Measurements from ENCODE around the gene TNFRSF13B.

TNFRSF13B gene

GRCh38 chr17:17001874-17002520 lies 30.1 kb upstream of the TNFRSF13B start:
- no peak overlapping the region for H4K91ac ChIP-seq (ENCODE audit: low read depth, low read length)
- no peaks in the 10 kb centered on the region for H3K79me2 ChIP-seq (ENCODE audit: control insufficient read depth, insufficient read depth, low read length, poor library complexity)
- peaks cover 4% of the 10 kb centered on the region in 2 experiments for H3K4me1 ChIP-seq (ENCODE audit: control insufficient read depth in 1 of 2, insufficient read depth in 2 of 2, low read length in 2 of 2)
- H3K79me1 ChIP-seq (ENCODE audit: low read length) = no peaks in the 10 kb centered on the region
- H3K18ac ChIP-seq (ENCODE audit: low read length) = no peak overlapping the region
- no peaks in the 10 kb centered on the region for H3K36me3 ChIP-seq (ENCODE audit: control insufficient read depth in 1 of 2, insufficient read depth in 2 of 2, low read length in 2 of 2)
- H4K12ac ChIP-seq (ENCODE audit: low read depth, low read length) = no peak overlapping the region
- no peak overlapping the region for H2BK12ac ChIP-seq (ENCODE audit: low read length)
- H3K4me2 ChIP-seq (ENCODE audit: low read length) = peak overlapping the region; percentile 16
- H2AK5ac ChIP-seq (ENCODE audit: low read length) = no peak overlapping the region
- no peak overlapping the region for H3K27ac ChIP-seq (ENCODE audit: low read depth, low read length)
- WGBS (ENCODE audit: extremely low coverage, insufficient coverage, insufficient read length) = no CpG with 5 or more reads among the region's 22 CpGs
- H2BK5ac ChIP-seq (ENCODE audit: low read depth, low read length, poor library complexity) = no peak overlapping the region
- no peak overlapping the region for H3K9ac ChIP-seq (ENCODE audit: low read length)
- peak overlapping the region; percentile 57 for H2AFZ ChIP-seq (ENCODE audit: insufficient read depth, low read length, poor library complexity)
- peak; percentile 56 to 79 for DNase-seq
- H2BK120ac ChIP-seq (ENCODE audit: insufficient read depth, low read length, poor library complexity) = no peak overlapping the region
- no peak overlapping the region for H3K4me3 ChIP-seq (ENCODE audit: low read depth, low read length)
- no peak overlapping the region for H3K23ac ChIP-seq (ENCODE audit: low read length)
- no peak overlapping the region for H3K14ac ChIP-seq (ENCODE audit: low read length)
- H3K9me3 ChIP-seq (ENCODE audit: insufficient read depth, low read depth, low read length) = peaks cover 2% of the 10 kb centered on the region
- no peak overlapping the region for H3K4ac ChIP-seq (ENCODE audit: low read depth, low read length)
- H4K8ac ChIP-seq (ENCODE audit: low read depth, low read length) = no peak overlapping the region
- H3K27me3 ChIP-seq (ENCODE audit: insufficient read depth, low read length) = no peaks in the 10 kb centered on the region

- Histone ChIP-seq H3K4me3 (ENCODE audit: low read depth, low read length) (no peak overlapping the region), H2BK12ac (ENCODE audit: low read length) (no peak overlapping the region), H4K8ac (ENCODE audit: low read depth, low read length) (no peak overlapping the region), H3K4me1 (ENCODE audit: control insufficient read depth in 1 of 2, insufficient read depth in 2 of 2, low read length in 2 of 2) (peaks cover 4% of the 10 kb centered on the region in 2 experiments), H3K4ac (ENCODE audit: low read depth, low read length) (no peak overlapping the region), H3K4me2 (ENCODE audit: low read length) (no peak overlapping the region), H3K27ac (ENCODE audit: low read depth, low read length) (no peak overlapping the region), H3K23ac (ENCODE audit: low read length) (no peak overlapping the region), H4K91ac (ENCODE audit: low read depth, low read length) (no peak overlapping the region), H3K9ac (ENCODE audit: low read length) (no peak overlapping the region), H2AFZ (ENCODE audit: insufficient read depth, low read length, poor library complexity) (no peak overlapping the region), H2BK5ac (ENCODE audit: low read depth, low read length, poor library complexity) (no peak overlapping the region), H2AK5ac (ENCODE audit: low read length) (no peak overlapping the region), H3K9me3 (ENCODE audit: insufficient read depth, low read depth, low read length) (peaks cover 2% of the 10 kb centered on the region), H3K79me1 (ENCODE audit: low read length) (no peaks in the 10 kb centered on the region), H3K18ac (ENCODE audit: low read length) (no peak overlapping the region), H3K27me3 (ENCODE audit: insufficient read depth, low read length) (no peaks in the 10 kb centered on the region), H3K14ac (ENCODE audit: low read length) (no peak overlapping the region), H4K12ac (ENCODE audit: low read depth, low read length) (no peak overlapping the region), H3K79me2 (ENCODE audit: control insufficient read depth, insufficient read depth, low read length, poor library complexity) (no peaks in the 10 kb centered on the region), H2BK120ac (ENCODE audit: insufficient read depth, low read length, poor library complexity) (no peak overlapping the region), H3K36me3 (ENCODE audit: control insufficient read depth in 1 of 2, insufficient read depth in 2 of 2, low read length in 2 of 2) (no peaks in the 10 kb centered on the region)
- no peak for DNase-seq
- WGBS (ENCODE audit: extremely low coverage, insufficient coverage, insufficient read length) = no CpG with 5 or more reads among the region's 9 CpGs
These were observed 29.3 kb upstream of the TNFRSF13B start for GRCh38 chr17:17001076-17001777.

DNA sequence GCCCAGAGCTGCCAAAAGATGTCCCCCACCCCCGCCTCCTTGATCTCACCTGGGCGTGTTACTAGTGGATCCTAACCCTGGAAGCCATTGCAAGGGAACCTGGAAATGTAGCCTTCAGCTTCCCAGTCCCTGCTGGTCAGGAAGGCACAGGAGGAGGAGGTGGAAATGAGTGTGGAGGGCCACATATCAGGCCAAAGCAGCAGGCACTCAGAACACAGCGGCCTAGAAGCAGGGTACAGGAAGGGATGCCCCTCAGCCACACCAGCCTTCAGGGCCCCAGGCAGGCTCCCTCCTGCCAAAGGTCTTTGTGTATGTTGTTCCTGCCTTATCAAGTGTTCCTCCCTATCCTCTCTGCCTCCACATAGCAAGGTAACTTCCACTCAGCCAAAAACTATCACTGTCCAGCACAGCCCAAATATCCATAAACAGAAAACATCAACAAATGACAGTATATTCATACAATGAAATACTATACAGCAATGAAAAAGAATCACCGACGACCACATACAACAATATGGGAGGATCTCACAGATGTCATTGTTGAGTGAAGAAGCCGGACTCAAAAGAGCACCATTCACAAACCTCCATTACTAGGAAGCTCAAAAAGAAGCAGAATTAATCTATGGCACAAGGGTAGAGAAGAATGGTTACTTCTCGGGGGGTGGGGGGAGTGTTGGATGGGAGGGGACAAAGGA lies 28.2 kb upstream of the TNFRSF13B start:
- Histone ChIP-seq H3K9me3 (ENCODE audit: insufficient read depth, low read depth, low read length) (peaks cover 2% of the 10 kb centered on the region), H3K9ac (ENCODE audit: low read length) (no peak overlapping the region), H2AK5ac (ENCODE audit: low read length) (no peak overlapping the region), H4K12ac (ENCODE audit: low read depth, low read length) (no peak overlapping the region), H3K4me1 (ENCODE audit: control insufficient read depth in 1 of 2, insufficient read depth in 2 of 2, low read length in 2 of 2) (peaks cover 4% of the 10 kb centered on the region in 2 experiments), H2AFZ (ENCODE audit: insufficient read depth, low read length, poor library complexity) (no peak overlapping the region), H3K23ac (ENCODE audit: low read length) (no peak overlapping the region), H3K4ac (ENCODE audit: low read depth, low read length) (no peak overlapping the region), H3K27me3 (ENCODE audit: insufficient read depth, low read length) (no peaks in the 10 kb centered on the region), H2BK120ac (ENCODE audit: insufficient read depth, low read length, poor library complexity) (no peak overlapping the region), H3K4me2 (ENCODE audit: low read length) (no peak overlapping the region), H3K4me3 (ENCODE audit: low read depth, low read length) (no peak overlapping the region), H3K79me2 (ENCODE audit: control insufficient read depth, insufficient read depth, low read length, poor library complexity) (no peaks in the 10 kb centered on the region), H3K18ac (ENCODE audit: low read length) (no peak overlapping the region), H3K79me1 (ENCODE audit: low read length) (no peaks in the 10 kb centered on the region), H3K27ac (ENCODE audit: low read depth, low read length) (no peak overlapping the region), H4K8ac (ENCODE audit: low read depth, low read length) (no peak overlapping the region), H3K14ac (ENCODE audit: low read length) (no peak overlapping the region), H2BK5ac (ENCODE audit: low read depth, low read length, poor library complexity) (no peak overlapping the region), H3K36me3 (ENCODE audit: control insufficient read depth in 1 of 2, insufficient read depth in 2 of 2, low read length in 2 of 2) (no peaks in the 10 kb centered on the region), H4K91ac (ENCODE audit: low read depth, low read length) (no peak overlapping the region), H2BK12ac (ENCODE audit: low read length) (no peak overlapping the region)
- WGBS (ENCODE audit: extremely low coverage, insufficient coverage, insufficient read length) = no CpG with 5 or more reads among the region's 7 CpGs
- no peak for DNase-seq

DNA sequence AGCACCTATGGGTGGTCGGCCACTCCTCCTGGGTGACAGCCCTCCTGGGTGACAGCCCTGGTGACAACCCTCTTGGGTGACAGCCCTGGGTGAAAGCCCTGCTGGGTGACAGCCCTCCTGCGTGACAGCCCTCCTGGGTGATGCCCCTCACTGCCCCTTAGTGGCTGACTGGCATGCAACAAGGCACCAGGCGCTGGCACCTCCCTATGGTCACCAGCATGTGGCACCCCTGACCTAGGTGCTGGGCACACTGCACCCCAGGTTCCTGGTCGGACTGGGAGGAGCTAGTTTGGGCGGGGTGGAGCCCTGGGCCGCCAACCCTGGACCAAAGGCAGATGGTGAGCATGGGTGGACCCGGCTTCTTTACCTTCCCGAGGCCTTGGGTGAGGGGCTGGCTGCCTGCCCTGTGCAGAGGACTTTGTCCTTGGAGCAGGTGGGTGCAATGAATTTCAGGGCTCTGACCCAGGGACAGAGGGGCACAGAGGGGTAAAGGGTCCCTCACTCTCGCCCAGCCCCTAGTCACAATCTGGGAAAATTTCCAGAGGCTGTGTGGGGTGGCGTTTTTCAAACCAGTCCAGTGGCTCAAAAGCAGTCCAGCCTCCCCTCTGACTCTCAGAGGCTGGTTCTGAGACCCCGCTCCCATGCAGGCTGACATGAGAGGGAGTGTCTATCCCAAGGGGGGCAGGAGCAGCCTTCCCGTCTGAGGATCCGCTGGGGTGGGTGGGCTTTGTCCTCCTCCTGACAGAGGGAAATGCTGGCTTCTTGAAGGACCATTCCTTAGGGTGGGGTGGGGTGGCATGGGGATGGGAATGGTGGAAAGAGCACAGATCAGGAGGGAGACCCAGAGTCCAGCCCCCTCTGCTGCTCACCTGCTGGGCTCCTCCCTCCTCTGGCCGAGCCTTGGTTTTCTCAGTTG lies 25.9 kb upstream of the TNFRSF13B start:
- Histone ChIP-seq H3K14ac (ENCODE audit: low read length) (no peak overlapping the region), H3K9ac (ENCODE audit: low read length) (no peak overlapping the region), H3K4ac (ENCODE audit: low read depth, low read length) (no peak overlapping the region), H3K79me1 (ENCODE audit: low read length) (no peaks in the 10 kb centered on the region), H3K4me2 (ENCODE audit: low read length) (no peak overlapping the region), H2BK12ac (ENCODE audit: low read length) (no peak overlapping the region), H4K8ac (ENCODE audit: low read depth, low read length) (no peak overlapping the region), H3K27me3 (ENCODE audit: insufficient read depth, low read length) (no peaks in the 10 kb centered on the region), H4K91ac (ENCODE audit: low read depth, low read length) (no peak overlapping the region), H3K18ac (ENCODE audit: low read length) (no peak overlapping the region), H4K12ac (ENCODE audit: low read depth, low read length) (no peak overlapping the region), H2AK5ac (ENCODE audit: low read length) (no peak overlapping the region), H3K79me2 (ENCODE audit: control insufficient read depth, insufficient read depth, low read length, poor library complexity) (no peaks in the 10 kb centered on the region), H2BK5ac (ENCODE audit: low read depth, low read length, poor library complexity) (no peak overlapping the region), H3K36me3 (ENCODE audit: control insufficient read depth in 1 of 2, insufficient read depth in 2 of 2, low read length in 2 of 2) (no peaks in the 10 kb centered on the region), H3K4me1 (ENCODE audit: control insufficient read depth in 1 of 2, insufficient read depth in 2 of 2, low read length in 2 of 2) (peaks cover 4% of the 10 kb centered on the region in 2 experiments), H2BK120ac (ENCODE audit: insufficient read depth, low read length, poor library complexity) (no peak overlapping the region), H2AFZ (ENCODE audit: insufficient read depth, low read length, poor library complexity) (no peak overlapping the region), H3K27ac (ENCODE audit: low read depth, low read length) (no peak overlapping the region), H3K4me3 (ENCODE audit: low read depth, low read length) (no peak overlapping the region), H3K9me3 (ENCODE audit: insufficient read depth, low read depth, low read length) (peaks cover 2% of the 10 kb centered on the region), H3K23ac (ENCODE audit: low read length) (no peak overlapping the region)
- no CpG with 5 or more reads among the region's 14 CpGs for WGBS (ENCODE audit: extremely low coverage, insufficient coverage, insufficient read length)
- DNase-seq = peak in 1 of 2 donors; percentile 53

All from trophoblast cell (in vitro differentiated cells and primary cell).